HuH-7.5 (cell line): ENCODE measurements around the gene RPTOR.
"Not testable (repeated sequence)": the region's sequence is repeated elsewhere in the genome, so short reads cannot be mapped to it uniquely, and the experiment has no call there.

Experiments used
- DNase-seq: peaks from one replicate; pipeline ENCODE4 v3.0.0; 2011; ENCODE audit warnings: low spot score

Gene RPTOR

DNA sequence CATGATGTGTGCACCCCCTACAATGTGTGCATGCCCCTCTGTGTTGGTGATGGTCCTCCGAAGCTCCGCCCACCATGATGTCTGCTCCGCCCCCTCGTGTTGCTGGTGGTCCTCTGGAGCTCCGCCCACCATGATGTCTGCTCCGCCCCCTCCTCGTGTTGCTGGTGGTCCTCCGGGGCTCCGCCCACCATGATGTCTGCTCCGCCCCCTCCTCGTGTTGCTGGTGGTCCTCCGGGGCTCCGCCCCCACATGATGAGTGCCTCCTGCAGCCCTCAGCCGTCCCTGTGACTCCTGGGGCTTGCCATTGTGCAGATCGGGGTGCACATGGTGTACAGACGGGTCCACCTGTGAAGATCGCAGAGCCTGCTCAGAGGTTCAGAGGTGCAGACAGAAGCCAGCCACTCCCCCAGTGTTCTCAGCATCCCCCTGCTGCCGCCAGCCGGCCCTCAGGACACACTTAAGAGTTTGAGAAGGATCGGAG lies 317.9 kb downstream of the RPTOR start:
- no peak for DNase-seq

DNA sequence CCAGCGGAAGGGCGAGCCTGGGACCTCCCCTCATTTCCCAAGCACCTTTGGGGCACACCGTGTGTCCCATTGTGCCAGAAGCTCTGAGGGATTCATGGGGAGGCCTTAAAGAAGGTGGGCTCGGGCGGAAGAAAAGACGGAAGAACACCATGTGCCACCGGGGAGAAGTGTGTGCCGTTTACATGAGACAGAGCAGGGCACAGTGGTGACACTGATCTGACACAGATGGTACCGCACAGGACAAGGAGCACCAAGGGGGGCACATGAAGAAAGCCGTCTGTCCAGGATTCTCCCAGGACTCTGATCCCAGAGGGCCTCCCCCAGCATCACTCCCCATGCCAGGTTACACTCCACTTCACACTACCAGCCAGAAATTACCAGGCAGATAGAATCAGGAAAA lies 318.3 kb downstream of the RPTOR start:
- DNase-seq: no peak

DNA sequence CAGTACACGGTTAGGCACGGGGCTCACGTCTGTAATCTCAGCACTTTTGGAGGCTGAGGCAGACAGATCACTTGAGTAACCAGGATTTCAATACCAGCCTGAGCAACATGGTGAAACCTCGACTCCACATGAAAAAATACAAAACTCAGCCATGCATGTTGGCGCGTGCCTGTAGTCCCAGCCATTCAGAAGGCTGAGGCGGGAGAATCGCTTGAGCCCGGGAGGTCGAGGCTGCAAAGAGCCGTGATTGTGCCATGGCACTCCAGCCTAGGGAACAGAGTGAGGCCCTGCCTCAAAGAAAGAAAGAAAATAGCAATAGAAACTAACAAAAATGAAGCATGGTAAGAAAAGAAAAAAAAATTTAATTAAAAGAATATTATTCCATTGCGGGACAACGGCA lies 319.0 kb downstream of the RPTOR start:
- DNase-seq: no peak

DNA sequence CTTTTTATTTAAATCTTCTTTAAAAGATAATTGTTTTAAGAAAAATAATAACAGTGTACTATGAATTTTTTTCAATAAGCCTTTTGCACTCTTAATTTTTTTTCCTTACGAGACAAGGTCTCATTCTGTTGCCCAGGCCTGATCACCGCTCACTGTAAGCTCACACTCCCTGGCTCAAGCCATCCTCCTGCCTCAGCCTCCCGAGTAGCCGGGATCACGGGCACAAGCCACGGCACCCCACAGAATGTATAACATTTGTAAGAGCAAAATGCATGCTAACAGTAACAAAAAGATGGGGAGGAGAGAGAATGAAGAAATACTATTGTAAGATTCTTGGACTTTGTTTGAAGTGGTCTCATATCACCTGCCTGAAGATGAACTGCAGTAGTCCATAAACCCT lies 320.1 kb downstream of the RPTOR start:
- no peak for DNase-seq

DNA sequence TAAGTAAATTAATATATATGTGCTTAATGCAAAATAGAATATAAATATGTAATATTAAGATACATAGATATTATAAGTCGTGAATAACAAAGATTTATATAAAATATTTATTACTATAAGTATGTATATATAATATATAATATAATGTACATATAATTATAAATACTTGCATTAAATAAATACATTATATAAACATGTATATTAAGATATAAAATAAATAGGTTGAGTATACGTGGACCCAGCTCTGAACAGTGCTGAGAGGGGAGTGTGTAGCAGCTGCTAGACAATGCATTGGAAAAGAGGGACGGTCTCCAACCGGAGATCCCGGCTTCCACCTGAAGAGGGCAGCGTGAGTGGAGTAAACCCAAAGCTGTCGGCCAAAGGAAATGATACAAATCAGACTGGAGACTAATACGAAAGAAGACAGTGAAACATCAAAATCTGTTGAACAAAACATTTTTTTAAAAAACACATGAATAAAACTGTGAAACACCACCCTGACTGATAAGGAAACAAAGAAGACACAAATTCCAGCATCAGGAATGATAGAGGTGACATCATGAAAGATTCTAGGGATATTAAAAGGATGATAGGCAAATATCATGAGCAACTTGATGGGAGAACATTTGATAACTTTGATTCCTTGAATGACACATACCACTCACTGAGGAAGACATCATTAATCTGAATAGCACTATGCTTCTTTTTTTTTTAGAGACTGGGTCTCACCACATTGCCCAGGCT lies 321.6 kb downstream of the RPTOR start:
- DNase-seq: peak; percentile 77

DNA sequence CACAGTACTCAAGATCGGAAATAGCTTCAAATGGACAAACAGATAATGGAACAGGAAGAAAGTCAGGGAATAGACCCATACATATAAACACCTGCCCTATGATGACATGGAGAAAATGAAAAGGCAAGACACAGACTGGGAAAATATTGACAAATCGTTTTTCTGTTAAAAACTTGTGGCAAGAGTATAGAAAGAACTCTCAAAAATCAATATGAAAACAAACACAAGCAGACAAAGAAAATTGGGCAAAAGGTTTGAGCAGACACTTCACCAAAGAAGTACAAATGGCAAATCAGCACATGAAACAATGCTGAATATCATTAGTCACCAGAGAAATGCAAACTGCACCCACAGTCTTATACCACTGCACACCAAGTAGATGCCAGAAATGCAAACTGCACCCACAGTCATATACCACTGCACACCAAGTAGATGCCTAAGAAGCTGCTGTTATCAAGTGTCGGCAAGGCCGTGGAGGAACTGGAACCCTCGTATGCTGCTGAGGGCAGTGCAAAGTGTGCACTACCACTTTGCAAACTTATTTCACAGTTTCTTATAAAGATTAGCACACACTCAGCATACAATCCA lies 323.5 kb downstream of the RPTOR start:
- DNase-seq: no peak

DNA sequence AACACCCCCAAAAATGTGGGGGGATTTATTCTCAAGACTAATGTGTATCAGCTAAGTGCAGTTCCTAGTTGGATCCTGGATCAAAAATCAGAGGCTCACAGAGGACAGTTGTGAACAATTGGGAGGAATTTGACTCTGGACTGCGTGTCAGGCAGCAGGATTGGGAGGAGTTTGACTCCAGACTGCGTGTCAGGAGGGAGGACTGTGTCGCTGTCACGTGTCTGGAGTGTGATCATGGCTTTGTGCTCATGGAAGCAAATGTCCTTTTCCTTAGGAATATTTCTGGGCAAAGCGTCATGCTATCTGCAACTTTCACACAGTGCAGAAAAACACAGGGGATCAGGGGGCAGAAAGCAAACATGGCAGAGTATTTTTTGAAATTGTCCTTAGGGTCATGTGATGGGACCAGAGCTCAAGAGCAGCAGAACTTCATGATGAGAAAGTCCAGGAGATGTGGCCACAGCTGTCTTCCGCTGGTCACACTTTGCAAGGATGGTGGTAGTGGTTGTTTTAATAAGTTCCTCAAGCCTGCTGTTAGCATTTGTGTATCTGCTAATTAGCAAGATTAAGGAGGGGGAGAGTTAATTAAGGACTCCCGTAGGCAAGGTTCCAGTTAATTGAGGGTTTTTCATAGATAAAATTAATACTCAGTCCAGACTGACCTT lies 325.0 kb downstream of the RPTOR start:
- DNase-seq: no peak

DNA sequence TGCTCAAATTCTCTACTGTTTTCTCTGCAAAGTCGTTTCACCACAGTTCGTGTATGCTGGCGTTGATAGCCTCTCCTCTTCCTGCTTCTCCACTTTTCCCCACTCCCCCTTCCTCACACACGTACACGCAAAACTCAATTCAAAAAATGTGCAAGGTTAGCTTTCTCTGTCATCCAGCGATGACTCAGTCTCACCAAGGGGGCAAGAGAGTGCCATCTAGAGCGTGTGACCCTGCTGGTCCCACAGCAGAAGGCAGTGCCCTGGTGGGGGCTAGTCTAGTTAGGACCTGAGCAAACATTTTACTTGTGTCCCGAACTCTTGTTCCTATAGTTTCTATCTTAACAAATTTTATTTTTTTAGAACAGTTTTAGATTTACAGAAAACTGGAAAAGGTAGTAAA lies 325.8 kb downstream of the RPTOR start:
- DNase-seq: no peak

DNA sequence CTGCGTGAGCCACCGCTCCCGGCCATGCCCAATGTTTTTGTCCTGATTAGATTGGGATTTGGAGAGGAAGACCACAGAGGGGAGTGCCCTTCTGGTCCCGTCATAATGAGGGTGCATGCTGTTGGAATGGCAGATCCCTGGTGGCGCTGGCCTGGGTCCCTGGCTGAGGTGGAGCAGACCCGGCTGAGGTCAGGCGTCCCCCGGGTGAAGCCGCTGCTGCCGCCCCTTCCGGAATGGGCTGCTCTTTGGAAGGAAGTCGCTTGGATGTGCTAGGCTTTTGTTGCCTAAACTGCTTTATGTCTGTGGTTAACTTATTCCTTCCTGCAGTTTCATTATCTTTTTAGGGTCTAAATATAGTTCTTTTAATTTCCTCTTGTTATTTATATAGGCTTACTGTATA lies 326.7 kb downstream of the RPTOR start:
- no peak for DNase-seq

DNA sequence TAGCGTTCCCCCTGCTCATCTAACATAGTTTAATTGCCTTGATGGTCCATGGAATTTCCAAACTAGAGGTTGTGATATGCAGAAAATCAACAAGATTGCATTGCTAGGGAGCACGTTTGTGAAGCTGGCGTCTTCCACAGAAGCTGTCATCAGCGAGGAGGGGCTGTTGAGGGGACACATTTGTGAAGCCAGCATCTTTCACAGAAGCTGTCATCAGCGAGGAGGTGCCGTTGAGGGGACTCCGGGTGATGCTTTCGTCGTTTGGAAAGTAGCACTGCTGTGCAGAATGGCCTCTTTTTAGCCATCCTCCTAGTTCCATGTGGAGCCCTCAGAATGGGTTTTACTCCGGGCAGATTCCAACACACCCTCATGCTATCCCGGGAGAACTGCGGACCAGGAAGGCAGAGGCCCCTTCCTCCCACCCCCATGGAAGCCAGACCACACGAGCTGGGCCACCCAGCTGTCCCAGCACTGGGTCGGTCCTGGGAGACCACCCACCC lies 327.4 kb downstream of the RPTOR start:
- no peak for DNase-seq

DNA sequence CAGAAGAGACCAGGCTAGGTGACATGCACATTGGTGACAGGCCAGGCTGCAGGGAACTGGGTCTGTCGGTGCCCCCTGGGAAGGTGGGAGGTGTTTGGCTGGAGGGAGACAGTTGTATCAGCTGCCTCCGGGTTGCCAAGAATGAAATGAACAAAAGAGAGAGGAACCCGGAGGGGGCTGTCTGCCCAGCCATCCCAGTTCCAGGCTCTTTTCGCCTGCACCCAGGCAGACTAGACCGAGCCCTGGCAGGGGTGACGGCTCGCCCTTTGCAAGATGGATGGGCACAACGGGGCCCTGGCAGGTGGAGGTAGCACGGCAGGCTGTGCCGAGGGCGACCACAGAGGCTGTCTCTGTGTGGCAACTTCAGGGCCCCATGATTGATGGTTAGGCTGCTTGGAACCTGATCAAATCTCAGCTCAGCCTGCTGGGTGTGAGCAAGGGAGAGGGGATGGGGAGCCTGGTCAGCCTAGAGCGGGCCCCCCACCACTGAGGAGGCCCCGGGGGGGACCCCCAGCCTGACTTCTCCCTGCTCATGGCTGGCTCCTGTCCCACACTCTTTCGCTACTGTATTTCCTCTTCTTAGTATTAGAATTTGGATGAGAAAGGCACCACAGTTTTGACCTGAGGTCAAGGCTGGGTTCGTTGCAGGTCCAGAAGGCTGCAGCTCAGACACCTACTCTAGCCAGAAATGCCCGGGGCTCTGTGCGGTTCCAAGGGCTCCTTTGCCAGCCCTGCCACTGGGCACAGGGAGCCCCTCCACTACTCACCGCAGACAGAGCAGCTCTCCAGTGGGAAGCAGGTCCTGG lies 328.1 kb downstream of the RPTOR start:
- DNase-seq: no peak

DNA sequence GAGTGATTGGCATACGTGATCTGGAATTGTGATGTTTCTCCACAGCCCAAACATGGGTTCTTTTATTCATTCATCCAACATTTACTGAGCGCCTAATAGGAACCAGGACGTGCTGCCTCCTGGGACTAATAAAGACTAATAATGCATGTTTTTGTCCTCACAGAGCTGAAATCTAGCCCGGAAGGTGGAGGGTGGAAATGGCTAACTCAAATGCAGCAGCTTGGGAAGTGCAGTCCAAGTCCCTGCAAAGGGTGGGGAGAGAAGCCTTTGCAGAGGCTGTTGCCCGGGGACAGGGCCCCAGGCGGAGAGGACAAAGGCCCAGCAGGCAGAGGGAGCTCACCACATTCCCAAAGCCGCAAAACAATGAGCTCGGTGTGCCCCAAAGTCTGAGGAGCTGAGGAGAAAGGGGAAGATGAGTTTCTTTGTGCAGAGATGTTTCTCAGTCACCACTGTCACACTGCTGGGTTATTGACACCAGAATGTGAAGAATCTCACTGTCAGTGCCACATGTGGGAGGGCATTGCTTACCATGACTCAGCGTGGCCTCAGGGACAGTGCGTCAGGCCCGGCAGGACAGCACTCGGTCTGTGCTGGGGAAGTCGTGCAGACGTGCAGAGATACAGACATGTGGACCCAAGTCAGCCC lies 328.8 kb downstream of the RPTOR start:
- DNase-seq: no peak

DNA sequence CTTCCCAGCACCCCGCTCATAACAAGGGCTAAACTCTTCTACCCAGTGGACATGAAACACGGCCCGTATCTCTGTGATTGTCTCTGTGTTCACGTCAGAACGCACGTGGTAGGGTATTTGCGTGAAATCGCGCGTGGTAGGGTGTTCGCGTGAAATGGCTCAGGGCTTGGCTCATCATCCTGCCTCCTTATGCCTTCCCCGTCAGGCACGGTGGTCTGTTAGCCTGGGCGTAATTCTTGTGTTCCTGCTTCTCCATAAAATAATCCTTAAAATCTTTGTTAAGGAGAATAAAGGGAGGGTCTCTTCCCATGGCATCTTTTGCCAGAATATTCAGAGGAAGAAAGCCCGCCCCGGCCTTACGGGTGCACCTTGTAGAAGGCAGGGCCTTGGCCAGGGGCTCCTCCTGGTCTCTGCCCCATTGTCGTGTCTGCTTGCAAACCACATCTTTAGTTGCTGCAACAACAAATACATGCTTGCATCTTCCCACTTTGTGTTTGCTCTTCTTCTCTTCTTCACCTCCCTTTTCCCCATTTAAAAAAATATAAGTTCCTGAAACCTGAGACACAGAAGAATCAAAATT lies 330.3 kb downstream of the RPTOR start:
- no peak for DNase-seq

DNA sequence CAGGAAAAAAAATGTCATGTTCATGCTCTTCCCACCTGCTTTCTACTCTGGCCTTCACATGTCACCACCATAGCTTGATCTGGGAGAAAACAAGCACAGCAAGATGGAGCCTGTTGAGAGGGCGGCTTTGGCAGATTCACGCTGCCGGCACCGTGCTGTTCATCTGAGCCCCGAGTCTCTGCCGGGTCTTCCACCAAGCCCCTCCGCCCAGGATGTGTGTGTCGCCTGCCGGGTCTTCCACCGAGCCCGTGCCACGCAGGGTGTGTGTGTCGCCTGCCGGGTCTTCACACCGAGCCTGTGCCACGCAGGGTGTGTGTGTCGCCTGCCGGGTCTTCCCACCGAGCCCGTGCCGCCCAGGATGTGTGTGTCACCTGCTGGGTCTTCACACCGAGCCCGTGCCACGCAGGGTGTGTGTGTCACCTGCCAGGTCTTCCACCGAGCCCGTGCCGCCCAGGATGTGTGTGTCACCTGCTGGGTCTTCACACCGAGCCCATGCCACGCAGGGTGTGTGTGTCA lies 330.9 kb downstream of the RPTOR start:
- DNase-seq: not testable (repeated sequence)

DNA sequence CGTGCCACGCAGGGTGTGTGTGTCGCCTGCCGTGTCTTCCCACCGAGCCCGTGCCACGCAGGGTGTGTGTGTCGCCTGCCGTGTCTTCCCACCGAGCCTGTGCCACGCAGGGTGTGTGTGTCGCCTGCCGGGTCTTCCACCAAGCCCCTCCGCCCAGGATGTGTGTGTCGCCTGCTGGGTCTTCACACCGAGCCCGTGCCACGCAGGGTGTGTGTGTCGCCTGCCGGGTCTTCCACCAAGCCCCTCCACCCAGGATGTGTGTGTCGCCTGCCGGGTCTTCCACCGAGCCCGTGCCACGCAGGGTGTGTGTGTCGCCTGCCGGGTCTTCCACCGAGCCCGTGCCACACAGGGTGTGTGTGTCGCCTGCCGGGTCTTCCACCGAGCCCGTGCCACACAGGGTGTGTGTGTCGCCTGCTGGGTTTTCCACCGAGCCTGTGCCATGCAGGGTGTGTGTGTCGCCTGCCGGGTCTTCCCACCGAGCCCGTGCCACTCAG lies 331.9 kb downstream of the RPTOR start:
- DNase-seq: not testable (repeated sequence)

DNA sequence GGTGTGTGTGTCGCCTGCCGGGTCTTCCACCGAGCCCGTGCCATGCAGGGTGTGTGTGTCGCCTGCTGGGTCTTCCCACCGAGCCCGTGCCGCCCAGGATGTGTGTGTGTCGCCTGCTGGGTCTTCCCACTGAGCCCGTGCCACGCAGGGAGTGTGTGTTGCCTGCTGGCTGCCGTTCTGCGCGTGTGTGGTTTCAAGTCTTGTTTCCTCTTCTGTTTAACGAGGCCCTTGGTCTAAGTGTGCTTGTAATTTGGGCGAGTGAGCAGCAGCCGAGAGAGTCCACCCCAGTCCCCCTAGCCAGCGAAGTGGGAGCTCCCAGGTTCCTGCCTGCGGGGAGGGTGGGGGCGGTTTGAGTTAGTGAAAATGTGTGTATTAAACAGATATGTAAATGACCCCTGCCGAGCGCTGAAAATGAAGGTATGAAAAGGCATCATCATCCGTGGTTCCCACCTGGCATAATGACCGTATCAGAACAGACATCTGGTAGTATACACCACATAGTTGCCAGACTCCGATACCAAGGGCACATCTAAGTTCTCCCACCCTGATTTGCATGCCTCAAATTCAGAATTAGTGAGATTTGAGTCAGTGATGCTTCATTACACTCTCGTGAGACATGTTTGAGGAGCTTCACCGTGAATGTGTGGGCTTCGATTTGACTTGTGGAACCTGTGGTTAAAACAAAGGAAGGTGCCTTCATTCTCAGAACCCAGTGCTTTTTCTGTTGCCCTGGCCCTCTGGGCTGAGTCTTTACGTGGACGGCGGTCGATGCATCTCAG lies 332.5 kb downstream of the RPTOR start:
- DNase-seq: no peak

DNA sequence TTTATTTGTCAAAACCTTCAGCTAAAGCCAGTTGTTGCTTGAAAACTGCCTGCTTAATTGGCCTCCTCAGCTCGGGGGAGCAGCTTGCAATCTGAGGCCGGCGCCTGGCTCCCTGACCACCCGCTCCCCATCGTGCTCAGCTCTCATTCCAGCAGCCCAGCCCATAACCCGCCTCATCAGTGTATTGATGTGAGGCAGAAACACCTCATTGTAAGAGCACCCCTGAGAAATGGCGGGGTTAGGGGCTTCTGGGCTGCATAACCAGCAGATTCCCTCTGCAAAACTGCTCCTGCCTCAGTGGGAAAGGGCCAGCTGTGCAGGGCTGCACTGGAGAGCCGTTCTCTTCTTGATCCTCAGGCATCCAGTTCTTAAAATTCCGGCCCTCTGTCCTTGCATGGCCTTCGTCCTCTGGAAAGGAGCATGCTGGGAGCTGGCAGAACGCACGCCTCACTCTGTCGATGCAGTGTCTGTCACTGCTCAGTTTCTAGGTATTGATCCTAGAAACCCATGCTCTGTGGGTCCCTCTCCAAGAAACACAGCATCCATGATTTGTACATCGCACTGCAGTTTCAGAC lies 333.2 kb downstream of the RPTOR start:
- DNase-seq: no peak

DNA sequence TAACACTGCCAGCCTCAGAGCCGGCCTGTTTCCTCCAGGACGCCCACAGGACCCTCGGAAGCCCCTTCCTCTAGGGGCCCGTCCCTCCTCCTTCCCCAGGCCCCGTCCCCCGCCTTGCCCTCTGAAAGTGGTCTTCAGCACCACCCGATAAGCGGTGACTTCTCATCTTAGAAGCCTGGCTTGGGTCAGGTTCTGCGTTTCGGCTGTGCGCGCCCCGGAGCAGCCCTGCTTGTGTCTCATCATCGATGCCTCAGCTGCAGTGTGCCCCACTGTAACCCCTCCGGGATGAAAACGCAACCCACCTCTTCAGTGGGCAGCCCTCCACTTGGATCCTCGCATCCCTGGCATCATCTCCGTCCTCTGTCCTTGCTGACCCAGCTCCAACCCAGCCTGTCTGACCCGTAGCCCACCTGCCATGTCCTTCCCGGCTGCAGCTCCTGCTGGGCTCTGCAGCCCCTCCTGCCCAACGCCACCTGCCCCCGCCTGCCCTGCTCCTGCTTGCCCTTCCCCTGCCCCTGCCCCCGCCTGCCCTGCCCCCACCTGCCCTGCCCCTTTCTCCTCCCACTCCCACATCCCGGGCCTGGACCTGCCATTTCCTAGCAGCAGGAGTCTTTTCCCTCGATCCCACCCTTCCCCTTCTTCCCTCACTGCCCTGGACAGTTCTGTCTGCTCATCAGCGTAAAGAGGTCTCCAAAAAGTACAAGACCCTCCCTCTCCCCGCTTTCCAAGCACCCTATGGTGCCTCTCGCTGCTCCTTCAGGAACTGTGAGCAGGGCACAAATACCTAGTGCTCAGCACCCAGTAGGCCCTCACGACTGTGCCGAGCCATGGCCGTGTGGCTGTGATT lies 334.5 kb downstream of the RPTOR start:
- DNase-seq: no peak
